Heart left ventricle (tissue), 16 donors: Measurements from ENCODE around the gene GP2. TPM values are rescaled to one million over a fixed set of nuclear protein-coding genes. Genes with fewer than 3 reads are reported as not detected.

Source experiments
- ATAC-seq, 4 donors: fragments of 200-7000 bp; cut with Tn5 transposase; one replicate each; pipeline ENCODE4 v1.9.1; 2020 to 2022; ENCODE audit warnings: moderate library complexity in 4 of 4, mild to moderate bottlenecking in 3 of 4, moderate number of reproducible peaks in 1 of 4
- DNase-seq, 5 donors: peaks; one replicate each; pipeline ENCODE4 v3.0.0-alpha.2; 2020
- H3K27ac ChIP-seq, 12 donors: fragments of 200-600 bp; sonication (generic) in 4 of 12; one replicate each; pipeline versions ENCODE4 v1.5.0 to v1.8.0; 2016 to 2022; ENCODE audit warnings: mild to moderate bottlenecking in 2 of 12
- H3K27me3 ChIP-seq, 9 donors: fragments of 200-600 bp; sonication (generic) in 2 of 9; one replicate each; pipeline versions ENCODE4 v1.5.1 to v1.8.0; 2016 to 2022; ENCODE audit warnings: mild to moderate bottlenecking in 3 of 9
- H3K36me3 ChIP-seq, 9 donors: fragments of 200-600 bp; sonication (generic) in 2 of 9; one replicate each; pipeline versions ENCODE4 v1.5.0 to v1.8.0; 2018 to 2022; ENCODE audit warnings: mild to moderate bottlenecking in 2 of 9
- H3K4me1 ChIP-seq, 12 donors: fragments of 200-600 bp; sonication (generic) in 4 of 12; one replicate each; pipeline versions ENCODE4 v1.5.0 to v1.8.0; 2016 to 2022; ENCODE audit warnings: mild to moderate bottlenecking in 3 of 12
- H3K4me3 ChIP-seq, 12 donors: fragments of 200-600 bp; sonication (generic) in 4 of 12; one replicate each; pipeline versions ENCODE4 v1.5.0 to v1.8.0; 2017 to 2022; ENCODE audit warnings: mild to moderate bottlenecking in 9 of 12, moderate library complexity in 4 of 12
- H3K9me3 ChIP-seq, 12 donors: fragments of 200-600 bp; sonication (generic) in 4 of 12; one replicate each; pipeline versions ENCODE4 v1.5.0 to v1.8.0; 2016 to 2022; ENCODE audit warnings: mild to moderate bottlenecking in 1 of 12
- POLR2A ChIP-seq, 2 donors: fragments of 450-650 bp; IDR thresholded peaks; one replicate each; pipeline ENCODE4 v1.6.1; 2017; ENCODE audit warnings: antibody characterized with exemption in 2 of 2, mild to moderate bottlenecking in 2 of 2, moderate library complexity in 2 of 2
- WGBS, 4 donors: extraction: QIAGEN DNeasy Blood & Tissue Kit in 2 of 4; methylation state at CpG; one replicate each; pipeline versions ENCODE4 v1.1.5 to v1.1.7; 2013 to 2018; 5-methylcytosine and 5-hydroxymethylcytosine counted together
- intact Hi-C, 10 donors: fragments of 100-400 bp; cut with DNase I; formaldehyde crosslinking; loops; one replicate each; pipeline versions ENCODE4 v1.11.1 to v1.14.2; 2022
- long read RNA-seq, 3 donors: library from polyadenylated mRNA; unstranded; transcript quantifications; one replicate each; pipeline ENCODE4 v2.0.0, GENCODE V29; 2020 to 2021
- polyA plus RNA-seq, 2 donors: library from polyadenylated mRNA; stranded (reverse); fragments of 200-250 nt; gene quantifications; one replicate each; pipeline ENCODE4 v1.2.3, GENCODE V29; 2013
- total RNA-seq, 9 donors: library from RNA; depleted of rRNA in 2 of 9; stranded (reverse); fragments of >200 nt in 2 of 9; fragmentation: NEBNext Ultra II Directional in 3 of 9; extraction: Animal tissue kit (Norgen Biotek cat#: 25700) in 3 of 9; gene quantifications; one replicate each; pipeline versions ENCODE4 v1.1.0 to v1.2.4, GENCODE V29; 2016 to 2023
- TF ChIP-seq, protein P1 (sequence below), 12 donors: fragments of 200-600 bp; sonication (generic) in 4 of 12; IDR thresholded peaks; one replicate each; pipeline versions ENCODE4 v1.5.0 to v1.8.0; 2018 to 2022; ENCODE audit warnings: antibody characterized with exemption in 12 of 12, mild to moderate bottlenecking in 5 of 12
- donor health status: ischemic (EF 13 %, LVEDD 7.1; RV severe dilation, severe dysfunction).
- donor health status: healthy with polysubstance abuse.
- donor health status: DM: no; HTN: yes; CAD: no.
- donor health status: DM: no; HTN: no; CAD: no.
- donor health status: ischemic (EF 25% LVEDD 6.9; RV normal size, moderate dysfunction).
- donor health status: ischemic (EF 25% LVEDD 5.7; RV mildly dilated, moderate dysfunction).
- donor health status: healthy.
- donor health status: DM: yes; HTN: yes; CAD: no.
- donor health status: ischemic (EF 35%, LVEDD 5.7; RV mildly dilated, moderate dysfunction).
- donor health status: nonischemic (EF 11% LVEDD 7.7; RV severe dilation, severe dysfunction).
- donor health status: DM: yes; HTN: yes; CAD: no.
- donor health status: PGD.
- donor health status: ischemic (EF 29% LVEDD 5.4; RV normal size, mild dysfunction).
- donor health status: nonischemic (EF 23%, LVEDD 6.1; RV moderate dilation, normal function).

Gene GP2
- total RNA-seq (1 to 10 TPM in 5 of 9 donors, not detected in 4; 1.3 to 4.0 (median 2.7) TPM), polyA plus RNA-seq (under 1 TPM in 1 of 2 donors, not detected in 1; 0.22 TPM)
- long read RNA-seq, donor 1 = 0 reads
- long read RNA-seq, donor 2 = 0 reads
- long read RNA-seq, donor 3 = 0 reads

DNA sequence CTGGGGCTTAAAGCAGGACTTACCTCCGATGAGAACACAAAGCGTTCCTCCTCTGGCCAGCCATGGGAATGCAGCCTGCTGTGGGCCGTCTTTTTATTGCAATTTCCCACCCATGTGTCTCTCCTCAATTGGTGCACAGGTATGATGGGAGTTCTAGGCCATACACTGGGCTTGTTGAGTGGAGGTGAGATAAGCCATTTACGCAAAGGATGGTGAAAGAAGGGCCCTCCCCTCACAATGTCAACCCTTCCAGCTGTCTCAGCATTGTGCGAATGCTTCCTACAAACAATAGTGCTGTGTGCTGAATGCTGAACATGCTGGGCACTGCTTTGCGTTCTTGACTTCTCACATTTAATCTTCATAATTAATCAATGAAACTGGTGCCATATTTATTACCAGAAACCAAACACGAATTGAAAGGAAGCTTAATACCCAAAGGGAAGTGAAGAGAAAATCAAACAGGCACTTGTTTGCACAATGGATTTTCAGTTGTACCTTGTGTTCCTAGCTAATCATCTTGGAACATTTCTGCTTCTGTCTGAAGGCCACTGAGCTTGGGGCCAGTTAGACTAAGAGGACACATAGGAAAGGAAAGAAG is at the start of gene GP2:
Gene GP2, minus strand, starts transcription at position 70 of the 598 bp plus-strand sequence. CDS start 1,082 bp downstream, outside the sequence.
- no peak for TF ChIP-seq POLR2A (IDR thresholded peaks at IDR 0.05)
- TF ChIP-seq, protein P1, sequence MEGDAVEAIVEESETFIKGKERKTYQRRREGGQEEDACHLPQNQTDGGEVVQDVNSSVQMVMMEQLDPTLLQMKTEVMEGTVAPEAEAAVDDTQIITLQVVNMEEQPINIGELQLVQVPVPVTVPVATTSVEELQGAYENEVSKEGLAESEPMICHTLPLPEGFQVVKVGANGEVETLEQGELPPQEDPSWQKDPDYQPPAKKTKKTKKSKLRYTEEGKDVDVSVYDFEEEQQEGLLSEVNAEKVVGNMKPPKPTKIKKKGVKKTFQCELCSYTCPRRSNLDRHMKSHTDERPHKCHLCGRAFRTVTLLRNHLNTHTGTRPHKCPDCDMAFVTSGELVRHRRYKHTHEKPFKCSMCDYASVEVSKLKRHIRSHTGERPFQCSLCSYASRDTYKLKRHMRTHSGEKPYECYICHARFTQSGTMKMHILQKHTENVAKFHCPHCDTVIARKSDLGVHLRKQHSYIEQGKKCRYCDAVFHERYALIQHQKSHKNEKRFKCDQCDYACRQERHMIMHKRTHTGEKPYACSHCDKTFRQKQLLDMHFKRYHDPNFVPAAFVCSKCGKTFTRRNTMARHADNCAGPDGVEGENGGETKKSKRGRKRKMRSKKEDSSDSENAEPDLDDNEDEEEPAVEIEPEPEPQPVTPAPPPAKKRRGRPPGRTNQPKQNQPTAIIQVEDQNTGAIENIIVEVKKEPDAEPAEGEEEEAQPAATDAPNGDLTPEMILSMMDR (IDR thresholded peaks at IDR 0.05) = no peak
- no peaks in the 10 kb centered on the region for H3K4me1 ChIP-seq
- peaks cover 0 to 8% (median 0%) of the 10 kb centered on the region in 9 donors for H3K27me3 ChIP-seq
- intact Hi-C loops = no loop called here
- no peak within 1 kb of the TSS for H3K27ac ChIP-seq
- H3K9me3 ChIP-seq = no peaks in the 10 kb centered on the region
- no peaks in the 10 kb centered on the region for H3K36me3 ChIP-seq
- no peak for ATAC-seq
- whole genome bisulfite sequencing, 4 donors = 70 to 77% (median 74%) methylated on average over 7 of the region's 7 CpGs
- H3K4me3 ChIP-seq = no peak within 1 kb of the TSS
- DNase-seq = no peak

DNA sequence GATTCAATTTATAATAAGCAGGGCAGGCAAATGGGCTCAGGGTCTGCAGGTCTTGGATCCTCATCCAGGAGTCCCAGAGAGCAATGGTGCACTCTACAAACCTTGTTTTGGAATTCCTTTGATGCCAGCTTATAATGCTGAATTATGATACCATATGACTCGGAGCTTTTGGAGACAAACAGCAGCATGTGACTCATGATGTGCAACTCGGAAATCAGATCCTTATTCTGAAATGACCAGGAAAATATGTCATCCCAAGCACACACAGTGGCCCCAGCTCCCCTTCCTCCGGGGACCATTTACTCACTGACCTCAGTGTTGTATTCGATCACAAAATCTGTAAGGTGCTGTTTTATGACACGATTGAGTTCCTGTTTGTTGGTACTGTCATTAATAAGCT is 45.4 kb upstream of the GP2 start:
- DNase-seq = no peak
- no peak for TF ChIP-seq POLR2A (IDR thresholded peaks at IDR 0.05)
- TF ChIP-seq, protein P1 (IDR thresholded peaks at IDR 0.05) = no peak
- intact Hi-C loops = no loop called here
- WGBS, 4 donors = 73 to 78% (median 76%) methylated on average over 5 of the region's 5 CpGs
- no peaks in the 10 kb centered on the region for H3K4me1 ChIP-seq
- no peak overlapping the region for H3K27ac ChIP-seq
- no peak overlapping the region for H3K4me3 ChIP-seq
- ATAC-seq = no peak
- peaks cover 0 to 14% (median 0%) of the 10 kb centered on the region in 9 donors for H3K27me3 ChIP-seq
- no peaks in the 10 kb centered on the region for H3K36me3 ChIP-seq
- peaks cover 0 to 7% (median 0%) of the 10 kb centered on the region in 12 donors for H3K9me3 ChIP-seq

DNA sequence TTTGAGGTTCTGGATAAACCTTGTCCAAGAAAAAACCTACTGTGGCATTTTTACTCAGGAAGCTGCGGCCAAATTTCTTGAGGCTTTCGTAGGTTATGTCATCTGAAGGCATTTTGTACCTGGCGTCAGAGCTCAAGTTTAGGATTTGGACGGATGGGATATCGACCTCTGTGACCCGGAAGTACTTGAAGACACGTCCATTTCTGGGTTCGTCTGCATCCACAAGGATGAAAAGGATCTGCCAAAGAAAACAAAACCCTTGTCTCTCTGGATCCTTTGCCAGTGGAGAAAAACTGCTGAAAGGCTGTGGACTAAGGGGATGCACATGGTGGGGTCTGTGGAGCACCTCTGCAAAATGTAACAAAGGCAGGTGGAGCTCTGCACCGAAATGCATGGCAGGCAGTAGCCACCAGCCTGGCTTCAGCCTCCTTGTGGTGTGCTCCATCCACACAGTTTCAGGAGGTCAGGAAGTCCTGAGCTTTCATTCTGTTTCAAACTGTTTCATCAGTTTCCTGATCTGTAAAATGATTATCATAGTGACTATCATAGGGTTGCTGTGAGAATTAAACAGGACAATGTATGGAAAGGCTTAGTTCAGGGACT is 42.2 kb upstream of the GP2 start:
- Histone ChIP-seq H3K27me3 (peaks cover 0 to 28% (median 0%) of the 10 kb centered on the region in 9 donors), H3K36me3 (no peaks in the 10 kb centered on the region), H3K4me3 (no peak overlapping the region), H3K27ac (no peak overlapping the region), H3K9me3 (peaks cover 0 to 7% (median 0%) of the 10 kb centered on the region in 12 donors), H3K4me1 (no peaks in the 10 kb centered on the region)
- DNase-seq (no peak), ATAC-seq (no peak)
- TF ChIP-seq, protein P1 (IDR thresholded peaks at IDR 0.05) = no peak
- WGBS, 4 donors = 61 to 73% (median 69%) methylated on average over 9 of the region's 9 CpGs
- intact Hi-C loops = no loop called here

DNA sequence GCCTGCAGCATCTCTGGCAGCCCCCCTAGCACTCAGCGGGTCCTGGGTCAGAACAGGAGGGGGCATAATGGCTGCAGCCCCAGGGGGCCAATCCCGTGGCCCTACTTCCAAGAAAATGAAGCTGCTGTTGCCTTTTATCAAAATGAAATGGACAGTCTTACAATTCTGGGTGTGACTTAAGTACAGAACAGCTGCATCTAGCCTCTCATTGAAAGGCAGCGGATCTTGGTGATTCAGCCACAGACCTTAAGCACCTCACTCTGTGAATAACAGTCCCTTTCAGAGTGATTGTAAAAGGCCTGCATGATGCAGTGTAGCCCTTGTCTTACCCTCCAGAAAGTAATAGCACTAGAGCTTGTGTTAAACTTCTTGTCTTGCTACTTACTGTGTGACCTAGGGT is 36.7 kb upstream of the GP2 start:
- TF ChIP-seq POLR2A (IDR thresholded peaks at IDR 0.05) = no peak
- TF ChIP-seq, protein P1 (IDR thresholded peaks at IDR 0.05) = no peak
- DNase-seq (no peak), ATAC-seq (no peak)

More for the DNA sequence above, 36.7 kb upstream of the GP2 start:
- Histone ChIP-seq H3K4me1 (no peaks in the 10 kb centered on the region), H3K4me3 (no peak overlapping the region), H3K27me3 (peaks cover 0 to 30% (median 0%) of the 10 kb centered on the region in 9 donors), H3K9me3 (no peaks in the 10 kb centered on the region), H3K36me3 (no peaks in the 10 kb centered on the region), H3K27ac (no peak overlapping the region)
- intact Hi-C loops = no loop called here
- WGBS, 4 donors = 64 to 68% (median 66%) methylated on average over 3 of the region's 3 CpGs
